ENCODE measurements around the gene CYP2C19.
"Not testable (repeated sequence)": the region's sequence is repeated elsewhere in the genome, so short reads cannot be mapped to it uniquely, and the experiment has no call there.

CYP2C19 gene

DNA sequence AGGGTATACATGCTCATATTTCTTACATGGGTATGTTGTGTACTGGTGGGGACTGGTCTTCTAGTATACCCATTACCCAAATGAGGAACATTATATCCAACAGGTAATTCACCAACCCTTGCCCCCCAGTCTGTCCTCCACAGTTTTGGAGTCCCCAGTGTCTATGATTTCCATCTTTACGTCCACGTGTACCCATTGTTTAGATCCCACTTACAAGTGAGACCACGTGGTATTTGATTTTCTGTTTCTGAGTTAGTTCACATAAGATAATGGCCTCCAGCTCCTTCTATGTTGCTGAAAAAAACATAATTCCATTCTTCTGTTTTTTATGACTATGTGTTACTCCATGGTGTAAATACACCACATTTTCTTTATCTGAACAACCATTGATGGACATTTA is 126.6 kb downstream of the CYP2C19 start:
- DNase-seq: no peak

- no peak for DNase-seq
Observed at GRCh38 chr10:94890264-94891022, 128.0 kb downstream of the CYP2C19 start.

DNA sequence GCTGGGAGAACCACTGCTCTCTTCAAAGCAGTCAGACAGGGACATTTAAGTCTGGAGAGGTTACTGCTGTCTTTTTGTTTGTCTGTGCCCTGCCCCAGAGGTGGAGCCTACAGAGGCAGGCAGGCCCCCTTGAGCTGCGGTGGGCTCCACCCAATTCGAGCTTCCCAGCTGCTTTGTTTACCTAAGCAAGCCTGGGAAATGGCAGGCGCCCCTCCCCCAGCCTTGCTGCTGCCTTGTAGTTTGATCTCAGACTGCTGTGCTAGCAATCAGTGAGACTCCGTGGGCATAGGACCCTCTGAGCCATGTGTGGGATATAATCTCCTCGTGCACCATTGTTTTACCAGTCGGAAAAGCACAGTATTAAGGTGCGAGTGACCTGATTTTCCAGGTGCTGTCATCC is 135.9 kb downstream of the CYP2C19 start:
- not testable (repeated sequence) for DNase-seq

GRCh38 chr10:94902080-94902479 is 139.6 kb downstream of the CYP2C19 start:
- no peak for DNase-seq

DNA sequence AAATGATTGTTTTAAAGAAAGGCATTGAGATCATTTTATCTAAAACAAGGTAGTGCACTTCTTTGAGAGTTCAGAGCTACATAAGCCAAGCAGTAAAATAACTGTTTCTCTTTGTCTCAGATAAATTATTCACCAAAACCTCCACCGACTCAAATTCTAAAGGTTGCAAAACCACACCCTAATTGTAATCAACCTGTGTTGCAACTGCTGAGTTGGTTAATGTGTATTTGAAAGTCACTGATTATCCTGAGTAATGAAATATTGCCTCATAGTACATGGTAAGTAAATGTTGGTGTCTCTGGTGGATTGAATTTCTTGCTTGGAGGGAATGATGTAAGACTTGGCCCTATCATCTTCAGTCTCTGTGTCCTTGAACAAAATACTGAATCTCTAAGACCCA is 140.1 kb downstream of the CYP2C19 start:
- no peak for DNase-seq
